Activated CD4-positive, alpha-beta memory T cell treated with anti-CD3 and anti-CD28 coated beads, Interleukin-2, amount 10 ng/mL, durations not matched to agents 7 days and 5 days (primary cell): ENCODE results near the gene GPR68. TPM values are rescaled to one million over a fixed set of nuclear protein-coding genes. Genes with fewer than 3 reads are reported as not detected.
A peak's percentile ranks its signal among the peaks of the same experiment; 100 is the strongest.

ENCODE experiments used
- CTCF ChIA-PET: fragments of 350-600 bp; sonication (Branson Sonifier 250); formaldehyde crosslinking; loops from one replicate; lab custom pipeline; 2021; ENCODE audit warnings: antibody characterized with exemption, inconsistent platforms; lab: Charles Lee
- POLR2A ChIA-PET: fragments of 350-600 bp; sonication (Branson Sonifier 250); formaldehyde crosslinking; loops from one replicate; lab custom pipeline; 2021; ENCODE audit warnings: antibody characterized with exemption; lab: Charles Lee
- DNase-seq: peaks from one replicate; pipeline ENCODE4 v3.0.0-alpha.2; 2020
- H3K27ac Mint-ChIP-seq: one replicate; pipeline ENCODE4 v1.8.0; 2021; ENCODE audit warnings: mild to moderate bottlenecking, mixed read lengths
- H3K27me3 Mint-ChIP-seq: one replicate; pipeline ENCODE4 v1.8.0; 2021; ENCODE audit warnings: mixed read lengths
- H3K36me3 Mint-ChIP-seq: one replicate; pipeline ENCODE4 v1.8.0; 2021; ENCODE audit warnings: low read depth, mixed read lengths
- H3K4me1 Mint-ChIP-seq: one replicate; pipeline ENCODE4 v1.8.0; 2021; ENCODE audit warnings: mixed read lengths
- H3K4me3 Mint-ChIP-seq: one replicate; pipeline ENCODE4 v1.8.0; 2021; ENCODE audit warnings: mild to moderate bottlenecking, mixed read lengths
- H3K9me3 Mint-ChIP-seq: one replicate; pipeline ENCODE4 v1.8.0; 2021; ENCODE audit warnings: mixed read lengths
- total RNA-seq, 2 experiments: library from RNA; stranded (reverse); gene quantifications; one replicate each; pipeline ENCODE4 v1.2.3, GENCODE V29; 2021

GPR68 gene
- total RNA-seq, 2 experiments from 2014 or later, result 36.9 to 39.8 TPM

DNA sequence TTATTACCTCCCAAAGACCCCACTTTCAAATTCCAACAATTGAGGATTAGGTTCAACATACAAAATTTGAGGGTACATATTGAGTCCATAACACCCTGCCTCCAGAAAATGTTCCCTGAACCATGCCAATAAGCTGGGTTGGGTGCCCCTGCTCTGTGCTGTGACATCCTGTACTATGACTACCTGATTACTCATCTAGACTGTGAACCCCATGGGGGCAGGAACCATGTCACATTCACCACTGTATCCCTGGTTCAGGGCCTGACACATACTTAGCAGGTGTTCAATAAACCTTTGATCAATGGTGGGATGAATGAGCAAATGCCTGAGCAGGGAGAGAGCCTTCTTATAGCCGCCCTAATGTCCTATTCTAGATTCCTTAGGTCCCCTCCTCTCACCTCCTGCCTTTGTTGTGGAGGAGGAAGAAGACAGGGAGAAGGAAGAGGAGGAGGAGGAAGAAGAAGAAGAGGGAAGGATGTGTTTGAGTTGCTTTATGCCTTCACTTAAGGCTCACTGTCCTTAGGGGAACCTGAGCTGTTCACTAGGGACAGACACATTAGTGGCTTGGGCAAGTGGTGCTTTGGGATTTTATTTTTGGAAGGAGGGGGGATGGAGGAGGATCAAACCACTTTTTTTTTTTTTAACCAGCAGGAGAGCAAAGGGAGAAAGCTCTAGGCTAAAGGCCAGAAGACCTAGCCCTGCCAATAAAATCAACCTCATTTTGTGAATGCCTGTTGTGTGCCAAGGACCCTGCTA is 21.3 kb downstream of the GPR68 start:
- Mint-ChIP-seq H3K27ac (peak overlapping the region; percentile 40), H3K4me3 (no peak overlapping the region), H3K4me1 (peaks cover 80% of the 10 kb centered on the region), H3K9me3 (peaks cover 9% of the 10 kb centered on the region), H3K36me3 (peaks cover 85% of the 10 kb centered on the region), H3K27me3 (no peaks in the 10 kb centered on the region)
- no peak for DNase-seq
- ChIA-PET POLR2A (interaction anchor here (0.8 to 9.2 kb wide), 4 partner anchors 10 to 107 kb away, joined by 3 to 886 read pairs (median 4); partner anchors contain the start of gene GPR68), CTCF (interaction anchor here (0.6 to 1.4 kb wide), 4 partner anchors 20 to 50 kb away, joined by 3 to 6 read pairs (median 3); no protein-coding TSS in a partner anchor)

DNA sequence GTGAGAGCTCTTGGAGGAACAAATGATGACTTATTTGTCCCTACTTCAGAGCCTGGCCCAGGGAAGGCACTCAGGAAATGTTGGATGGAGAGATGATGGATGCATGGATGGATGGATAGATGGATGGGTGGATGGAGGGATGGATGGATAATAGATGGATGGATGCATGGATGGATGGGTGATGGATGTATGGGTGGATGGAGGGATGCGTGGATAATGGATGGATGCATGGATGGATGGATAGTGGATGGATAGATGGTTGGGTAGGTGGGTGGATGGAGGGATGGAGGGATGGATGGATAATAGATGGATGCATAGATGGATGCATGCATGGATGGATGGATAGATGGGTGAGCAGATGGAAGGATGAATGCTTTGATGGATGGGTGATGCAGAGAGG is 23.2 kb downstream of the GPR68 start:
- CTCF ChIA-PET, result no interaction called here

DNA sequence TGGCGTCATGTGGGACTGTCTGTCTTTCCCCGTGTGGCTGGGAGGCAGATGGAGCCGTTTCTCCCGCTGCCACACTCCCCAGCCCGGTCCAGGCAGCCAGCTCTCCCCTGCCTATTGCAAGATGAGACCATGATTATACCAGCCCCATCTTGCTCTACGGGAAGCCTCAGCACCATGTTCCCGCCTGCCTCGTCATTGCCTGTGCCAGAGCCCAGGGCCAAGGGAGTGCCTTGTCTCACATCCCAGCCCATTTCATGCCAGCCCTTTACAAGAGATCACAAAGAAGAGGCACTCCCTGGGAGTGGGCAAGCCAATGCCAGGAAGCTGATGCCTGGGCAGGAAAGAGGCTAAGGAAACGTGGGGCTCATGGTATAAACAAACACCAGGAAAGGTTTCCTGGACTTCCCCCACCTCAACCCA is 23.9 kb downstream of the GPR68 start:
- POLR2A ChIA-PET, result interaction anchor here (0.5 to 3.6 kb wide), 4 partner anchors 8 to 496 kb away, joined by 3 to 15 read pairs (median 4); partner anchors contain the start of gene GPR68
- H3K4me1 Mint-ChIP-seq, result peaks cover 54% of the 10 kb centered on the region
- H3K27ac Mint-ChIP-seq, result no peak overlapping the region
- no peaks in the 10 kb centered on the region for H3K27me3 Mint-ChIP-seq
- CTCF ChIA-PET, result no interaction called here
- peaks cover 9% of the 10 kb centered on the region for H3K9me3 Mint-ChIP-seq
- H3K4me3 Mint-ChIP-seq, result no peak overlapping the region
- H3K36me3 Mint-ChIP-seq, result peaks cover 90% of the 10 kb centered on the region
- DNase-seq, result no peak

More for the DNA sequence above, 23.2 kb downstream of the GPR68 start:
- peaks cover 61% of the 10 kb centered on the region for H3K4me1 Mint-ChIP-seq
- H3K36me3 Mint-ChIP-seq, result peaks cover 90% of the 10 kb centered on the region
- POLR2A ChIA-PET, result interaction anchor here (0.5 to 1.2 kb wide), 2 partner anchors 27 to 495 kb away, joined by 3 read pairs; no protein-coding TSS in a partner anchor
- no peak overlapping the region for H3K27ac Mint-ChIP-seq
- no peaks in the 10 kb centered on the region for H3K27me3 Mint-ChIP-seq
- DNase-seq, result no peak
- peaks cover 9% of the 10 kb centered on the region for H3K9me3 Mint-ChIP-seq
- no peak overlapping the region for H3K4me3 Mint-ChIP-seq

DNA sequence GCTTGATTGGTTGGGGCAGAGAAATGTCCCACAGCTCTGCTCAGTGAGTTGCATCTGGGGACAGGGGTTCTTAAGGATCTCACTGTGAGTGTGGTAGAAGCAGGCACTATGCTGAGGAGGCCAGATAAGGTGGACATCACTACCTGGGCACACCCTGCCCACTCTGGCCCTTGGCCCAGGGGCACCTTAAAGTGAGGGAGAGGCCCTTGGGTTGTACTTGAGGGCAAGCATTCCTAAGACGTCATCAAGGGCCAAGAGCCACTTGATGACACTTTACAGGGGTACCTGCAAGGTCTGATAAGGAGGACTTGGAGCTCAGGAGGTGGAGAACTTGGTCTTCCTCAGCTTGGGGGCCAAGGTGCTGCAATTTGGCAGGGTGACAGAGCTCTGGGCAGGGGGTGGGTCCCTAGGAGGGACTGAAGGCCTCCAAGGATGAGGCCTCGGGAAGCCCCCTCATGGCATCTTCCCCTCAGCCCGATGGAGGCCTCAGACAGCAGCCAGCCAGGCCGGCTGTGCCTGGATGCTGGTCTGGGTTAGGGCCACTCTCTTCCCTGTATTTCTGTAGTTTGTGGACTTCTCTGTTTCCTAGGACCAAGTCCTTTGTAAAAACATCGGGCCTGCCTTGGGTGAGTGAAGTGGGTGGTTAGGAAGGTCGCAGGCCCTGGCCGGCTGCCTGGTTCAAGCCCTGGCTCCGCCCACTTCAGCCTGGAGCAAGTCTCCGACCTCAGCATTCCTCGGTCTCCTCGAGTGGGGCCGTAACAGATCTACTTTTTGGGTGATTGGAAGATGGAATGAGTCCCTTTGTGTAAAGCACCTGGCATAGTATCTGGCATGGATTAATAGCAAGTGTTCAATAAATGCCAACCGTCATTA is 24.8 kb downstream of the GPR68 start:
- peak overlapping the region; percentile 55 for H3K27ac Mint-ChIP-seq
- H3K36me3 Mint-ChIP-seq, result peaks cover 88% of the 10 kb centered on the region
- no peaks in the 10 kb centered on the region for H3K27me3 Mint-ChIP-seq
- peaks cover 46% of the 10 kb centered on the region for H3K4me1 Mint-ChIP-seq
- ChIA-PET POLR2A (interaction anchor here (1.4 to 3.6 kb wide), 3 partner anchors 8 to 24 kb away, joined by 4 to 15 read pairs (median 5); partner anchors contain the start of gene GPR68), CTCF (no interaction called here)
- H3K9me3 Mint-ChIP-seq, result peaks cover 9% of the 10 kb centered on the region
- no peak for DNase-seq
- H3K4me3 Mint-ChIP-seq, result no peak overlapping the region

DNA sequence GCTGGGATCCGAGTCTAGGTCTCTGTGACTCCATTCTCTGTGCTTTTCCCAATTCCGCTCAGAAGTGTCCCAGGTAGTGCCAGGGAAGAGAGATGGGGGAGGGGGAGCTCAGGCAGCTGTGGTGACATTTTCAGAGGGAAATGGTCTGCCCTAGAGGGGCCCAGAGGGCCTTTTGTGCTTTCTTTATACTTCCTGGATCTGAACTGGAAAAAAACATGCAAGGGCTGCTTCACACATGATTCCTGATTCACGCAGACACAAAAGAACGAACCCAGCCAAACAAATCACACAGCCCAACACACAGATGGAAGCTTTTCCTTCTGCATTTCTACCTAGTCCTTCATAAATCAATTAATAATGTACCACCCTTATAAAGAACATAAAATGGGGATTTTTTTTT is 26.5 kb downstream of the GPR68 start:
- Mint-ChIP-seq H3K27ac (no peak overlapping the region), H3K36me3 (peaks cover 80% of the 10 kb centered on the region), H3K4me1 (peaks cover 33% of the 10 kb centered on the region), H3K9me3 (peaks cover 9% of the 10 kb centered on the region), H3K27me3 (no peaks in the 10 kb centered on the region), H3K4me3 (no peak overlapping the region)
- ChIA-PET POLR2A (interaction anchor here (1.8 to 3.6 kb wide), 2 partner anchors 9 to 26 kb away, joined by 5 to 15 read pairs; partner anchors contain the start of gene GPR68), CTCF (no interaction called here)
- DNase-seq, result no peak

DNA sequence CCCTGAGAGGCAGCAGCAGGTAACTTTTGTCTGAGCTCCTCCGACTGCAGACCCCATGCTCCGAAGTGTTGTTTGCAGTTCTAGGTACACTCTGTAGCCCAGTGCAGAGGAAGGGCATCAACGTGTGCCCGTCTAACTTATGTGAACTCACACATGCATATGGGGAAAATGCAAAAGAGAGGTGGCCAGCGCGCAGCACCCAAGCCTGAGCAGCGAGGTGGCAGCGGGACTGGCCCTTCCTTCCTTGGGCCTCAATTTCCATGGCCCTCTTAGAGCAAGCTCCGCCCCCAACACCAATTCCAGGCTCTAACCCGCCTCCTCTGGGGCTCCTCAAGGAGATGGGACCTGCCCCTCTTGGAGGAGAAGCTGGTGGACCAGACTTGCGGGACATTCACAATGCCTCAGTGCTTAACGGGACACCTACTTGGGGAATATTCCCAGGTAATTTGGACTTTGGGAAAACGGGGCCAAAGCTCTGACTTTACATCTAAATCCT is 27.7 kb downstream of the GPR68 start:
- H3K36me3 Mint-ChIP-seq, result peaks cover 76% of the 10 kb centered on the region
- POLR2A ChIA-PET, result interaction anchor here (1.4 to 3.6 kb wide), 3 partner anchors 11 to 27 kb away, joined by 4 to 15 read pairs (median 5); partner anchors contain the start of gene GPR68

DNA sequence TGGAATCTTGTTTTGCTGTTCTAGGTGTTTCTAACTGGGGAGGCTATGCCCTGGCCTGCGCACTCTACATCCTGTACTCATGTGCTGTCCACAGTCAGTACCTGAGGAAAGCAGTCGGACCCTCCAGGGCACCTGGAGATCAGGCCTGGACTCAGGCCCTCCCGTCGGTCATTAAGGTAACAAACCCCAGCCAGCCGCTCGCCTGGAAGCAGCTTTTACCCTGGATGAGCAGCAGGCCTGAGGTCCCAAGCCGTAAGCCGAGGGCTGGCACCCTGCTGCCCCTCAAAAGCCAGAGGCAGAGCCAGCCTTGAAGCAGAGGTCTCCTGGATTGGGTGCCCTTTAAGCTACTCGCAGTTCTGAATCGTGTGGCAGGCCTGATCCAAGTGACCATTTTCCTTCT is 29.1 kb downstream of the GPR68 start:
- Mint-ChIP-seq H3K36me3 (peaks cover 75% of the 10 kb centered on the region), H3K4me1 (peaks cover 9% of the 10 kb centered on the region), H3K4me3 (no peak overlapping the region), H3K27ac (no peak overlapping the region), H3K9me3 (no peaks in the 10 kb centered on the region), H3K27me3 (no peaks in the 10 kb centered on the region)
- ChIA-PET CTCF (interaction anchor here (1.2 kb wide), 1 partner anchor 42 kb away, joined by 5 read pairs; no protein-coding TSS in a partner anchor), POLR2A (interaction anchor here (1.1 to 1.8 kb wide), 3 partner anchors 11 to 31 kb away, joined by 3 to 8 read pairs (median 5); no protein-coding TSS in a partner anchor)
- no peak for DNase-seq

More for the DNA sequence above, 27.7 kb downstream of the GPR68 start:
- CTCF ChIA-PET, result no interaction called here
- DNase-seq, result no peak
- Mint-ChIP-seq H3K9me3 (no peaks in the 10 kb centered on the region), H3K27me3 (no peaks in the 10 kb centered on the region), H3K4me3 (no peak overlapping the region), H3K27ac (no peak overlapping the region), H3K4me1 (peaks cover 21% of the 10 kb centered on the region)

DNA sequence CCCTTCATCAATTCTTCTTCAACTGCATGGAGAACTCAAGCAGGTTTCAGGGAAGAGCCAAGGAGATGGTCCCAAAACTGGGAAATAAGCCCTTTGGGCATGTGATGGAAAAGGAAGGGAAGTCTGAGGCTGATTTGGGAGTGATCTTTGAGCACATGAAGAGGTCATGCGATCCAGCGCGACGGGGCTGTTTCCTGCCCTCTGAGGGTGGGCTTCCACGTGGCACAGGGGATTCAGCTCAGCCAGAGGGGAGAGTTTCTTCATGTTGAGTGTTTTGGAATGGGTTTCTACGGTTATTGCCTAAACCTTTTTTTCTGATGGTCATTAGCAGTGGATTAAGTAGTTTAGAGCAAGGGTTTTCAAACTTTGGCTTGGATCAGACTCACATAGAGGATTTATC is 30.2 kb downstream of the GPR68 start:
- Mint-ChIP-seq H3K27me3 (no peaks in the 10 kb centered on the region), H3K4me1 (peaks cover under 1% of the 10 kb centered on the region), H3K27ac (peak overlapping the region; percentile 31), H3K36me3 (peaks cover 74% of the 10 kb centered on the region), H3K9me3 (no peaks in the 10 kb centered on the region), H3K4me3 (no peak overlapping the region)
- CTCF ChIA-PET, result interaction anchor here (0.7 kb wide), 1 partner anchor 37 kb away, joined by 3 read pairs; no protein-coding TSS in a partner anchor
- POLR2A ChIA-PET, result interaction anchor here (1.7 to 1.8 kb wide), 2 partner anchors 12 to 32 kb away, joined by 5 to 8 read pairs; no protein-coding TSS in a partner anchor
- no peak for DNase-seq

DNA sequence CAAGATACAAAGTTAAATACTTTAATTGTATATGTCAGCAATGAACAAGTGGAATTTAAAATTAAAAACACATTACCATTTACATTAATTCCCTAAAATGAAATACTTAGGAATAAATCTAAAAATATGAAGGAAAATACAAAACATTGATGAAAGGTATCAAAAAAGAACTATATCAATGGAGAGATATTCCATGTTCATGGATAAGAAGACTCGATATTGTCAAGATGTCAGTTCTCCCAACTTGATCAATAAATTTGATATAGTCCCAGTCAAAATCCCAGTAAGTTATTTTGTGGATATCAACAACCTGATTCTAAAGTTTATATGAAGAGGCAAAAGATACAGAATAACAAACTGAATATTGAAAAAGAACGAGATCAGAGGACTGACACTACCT is 33.5 kb downstream of the GPR68 start:
- peaks cover 13% of the 10 kb centered on the region for H3K4me1 Mint-ChIP-seq
- no peaks in the 10 kb centered on the region for H3K9me3 Mint-ChIP-seq
- no peak overlapping the region for H3K4me3 Mint-ChIP-seq
- CTCF ChIA-PET, result no interaction called here
- peaks cover 79% of the 10 kb centered on the region for H3K36me3 Mint-ChIP-seq
- POLR2A ChIA-PET, result no interaction called here
- H3K27ac Mint-ChIP-seq, result no peak overlapping the region
- DNase-seq, result no peak
- H3K27me3 Mint-ChIP-seq, result no peaks in the 10 kb centered on the region

DNA sequence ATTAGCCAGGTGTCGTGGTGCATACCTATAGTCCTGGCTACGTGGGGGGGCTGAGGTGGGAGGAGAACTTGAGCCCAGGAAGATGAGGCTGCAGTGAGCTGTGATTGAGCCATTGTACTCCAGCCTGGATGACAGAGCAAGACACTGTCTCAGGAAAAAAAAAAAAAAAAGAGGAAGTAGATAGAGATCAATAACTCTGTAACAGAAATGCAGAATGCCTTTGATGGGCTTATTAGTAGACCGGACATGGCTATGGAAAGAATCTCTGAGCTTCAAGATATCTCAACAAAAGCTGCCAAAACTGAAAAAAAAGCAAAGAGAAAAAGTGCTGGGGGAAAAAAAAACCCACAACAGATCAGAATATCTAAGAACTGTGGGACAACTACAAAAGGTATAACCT is 37.5 kb downstream of the GPR68 start:
- H3K4me1 Mint-ChIP-seq, result peaks cover 38% of the 10 kb centered on the region
- DNase-seq, result no peak
- CTCF ChIA-PET, result interaction anchor here (0.6 kb wide), 2 partner anchors 23 to 57 kb away, joined by 3 to 4 read pairs; no protein-coding TSS in a partner anchor
- no peaks in the 10 kb centered on the region for H3K9me3 Mint-ChIP-seq
- no peak overlapping the region for H3K4me3 Mint-ChIP-seq
- H3K27me3 Mint-ChIP-seq, result no peaks in the 10 kb centered on the region
- H3K36me3 Mint-ChIP-seq, result peaks cover 94% of the 10 kb centered on the region
- H3K27ac Mint-ChIP-seq, result no peak overlapping the region
- POLR2A ChIA-PET, result interaction anchor here (0.6 to 1.4 kb wide), 2 partner anchors 13 to 63 kb away, joined by 3 to 6 read pairs; no protein-coding TSS in a partner anchor

DNA sequence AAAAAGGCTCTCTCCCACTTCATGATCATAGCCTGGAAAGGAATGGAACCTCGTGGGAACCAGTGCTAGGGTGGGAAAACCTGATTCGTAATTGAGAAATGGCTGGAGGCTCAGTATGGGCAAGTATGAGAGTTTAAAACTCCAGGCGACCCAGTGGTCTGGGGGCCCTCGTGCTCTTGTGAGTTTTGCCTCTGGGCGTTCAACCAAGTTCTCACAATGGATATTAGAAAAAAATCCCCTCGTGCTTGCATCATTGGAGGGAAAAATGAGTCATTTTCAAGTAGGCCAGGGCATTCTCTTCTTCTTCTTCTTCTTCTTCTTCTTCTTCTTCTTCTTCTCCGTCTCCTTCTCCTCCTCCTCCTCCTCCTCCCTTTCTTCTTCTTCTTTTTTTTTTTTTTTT is 39.0 kb downstream of the GPR68 start:
- H3K4me3 Mint-ChIP-seq, result no peak overlapping the region
- DNase-seq, result no peak
- peaks cover 6% of the 10 kb centered on the region for H3K9me3 Mint-ChIP-seq
- CTCF ChIA-PET, result no interaction called here
- peak overlapping the region; percentile 42 for H3K27ac Mint-ChIP-seq
- H3K36me3 Mint-ChIP-seq, result peaks cover 89% of the 10 kb centered on the region
- POLR2A ChIA-PET, result interaction anchor here (1.2 kb wide), 1 partner anchor 11 kb away, joined by 6 read pairs; no protein-coding TSS in a partner anchor
- no peaks in the 10 kb centered on the region for H3K27me3 Mint-ChIP-seq
- H3K4me1 Mint-ChIP-seq, result peaks cover 50% of the 10 kb centered on the region

DNA sequence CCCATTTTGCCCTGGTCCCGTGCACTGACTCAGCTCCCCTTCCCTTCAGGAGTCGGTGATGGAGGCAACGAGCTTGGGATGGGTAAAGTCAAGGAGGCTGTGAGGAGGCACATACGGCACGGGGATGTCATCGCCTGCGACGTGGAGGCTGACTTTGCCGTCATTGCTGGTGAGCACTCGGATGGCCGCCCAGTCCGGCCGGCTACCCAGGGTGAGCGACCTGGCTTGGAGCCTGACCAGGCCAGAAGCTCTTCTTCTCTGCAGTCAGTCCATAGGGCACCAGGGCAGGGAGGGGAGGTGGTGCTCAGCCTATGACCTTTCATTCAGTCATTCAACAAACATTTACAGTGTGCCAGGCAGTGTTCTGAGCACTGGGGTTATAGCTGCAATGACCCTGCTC is 39.8 kb downstream of the GPR68 start:
- H3K4me1 Mint-ChIP-seq, result peaks cover 52% of the 10 kb centered on the region

More for the DNA sequence above, 39.8 kb downstream of the GPR68 start:
- H3K9me3 Mint-ChIP-seq, result peaks cover 8% of the 10 kb centered on the region
- ChIA-PET CTCF (no interaction called here), POLR2A (interaction anchor here (1.2 kb wide), 2 partner anchors 10 to 11 kb away, joined by 3 to 6 read pairs; no protein-coding TSS in a partner anchor)
- DNase-seq, result no peak
- peak overlapping the region; percentile 42 for H3K27ac Mint-ChIP-seq
- H3K4me3 Mint-ChIP-seq, result no peak overlapping the region
- H3K36me3 Mint-ChIP-seq, result peaks cover 89% of the 10 kb centered on the region
- H3K27me3 Mint-ChIP-seq, result no peaks in the 10 kb centered on the region
